SK-N-SH treated with all-trans-retinoic acid at 6 μM for 48 hours (cell line): ENCODE data around the gene GALNT17.

Source experiments
- ATAC-seq: fragments of 200-7000 bp; cut with Tn5 transposase; 3 replicates; pipeline ENCODE4 v1.9.1; 2020; ENCODE audit warnings: mild to moderate bottlenecking, moderate library complexity
- ARNTL ChIP-seq: fragments of 450-650 bp; formaldehyde crosslinking; IDR thresholded peaks from 2 replicates; pipeline ENCODE4 v1.5.0; 2020; ENCODE audit warnings: low read depth, mild to moderate bottlenecking, moderate library complexity, borderline replicate concordance
- BACH2 ChIP-seq: fragments of 250-450 bp; sonication (Bioruptor Pico); IDR thresholded peaks from 2 replicates; pipeline ENCODE4 v1.9.0; 2021; ENCODE audit warnings: mild to moderate bottlenecking, borderline replicate concordance
- CREB5 ChIP-seq: fragments of 250-450 bp; sonication (Bioruptor Pico); IDR thresholded peaks from 2 replicates; pipeline ENCODE4 v1.5.1; 2020; ENCODE audit warnings: low read depth, mild to moderate bottlenecking, moderate library complexity
- CSDC2 ChIP-seq: fragments of 250-450 bp; sonication (Bioruptor Pico); IDR thresholded peaks from 2 replicates; pipeline ENCODE4 v1.5.0; 2020; ENCODE audit warnings: mild to moderate bottlenecking, moderate library complexity
- ESRRG ChIP-seq: fragments of 250-450 bp; sonication (Bioruptor Pico); IDR thresholded peaks from 2 replicates; pipeline ENCODE4 v1.6.1; 2021; ENCODE audit warnings: mild to moderate bottlenecking
- GLIS3 ChIP-seq: fragments of 250-450 bp; sonication (Bioruptor Pico); IDR thresholded peaks from 2 replicates; pipeline ENCODE4 v1.5.0; 2020; ENCODE audit warnings: mild to moderate bottlenecking, moderate library complexity
- ISL1 ChIP-seq: fragments of 250-450 bp; sonication (Bioruptor Pico); IDR thresholded peaks from 2 replicates; pipeline ENCODE4 v2.1.2; 2022; ENCODE audit warnings: mild to moderate bottlenecking, moderate library complexity
- OSR1 ChIP-seq: fragments of 250-450 bp; sonication (Bioruptor Pico); IDR thresholded peaks from 2 replicates; pipeline ENCODE4 v1.8.0; 2022; ENCODE audit warnings: moderate library complexity, mild to moderate bottlenecking, inconsistent platforms
- POU6F1 ChIP-seq: fragments of 250-450 bp; sonication (Bioruptor Pico); IDR thresholded peaks from 2 replicates; pipeline ENCODE4 v1.8.0; 2021; ENCODE audit warnings: low read depth, mild to moderate bottlenecking, moderate library complexity, borderline replicate concordance
- PPARA ChIP-seq: fragments of 250-450 bp; sonication (Bioruptor Pico); IDR thresholded peaks from 2 replicates; pipeline ENCODE4 v1.5.0; 2020; ENCODE audit warnings: mild to moderate bottlenecking, borderline replicate concordance
- RARB ChIP-seq: fragments of 250-450 bp; sonication (Bioruptor Pico); IDR thresholded peaks from 2 replicates; pipeline ENCODE4 v1.8.0; 2021; ENCODE audit warnings: mild to moderate bottlenecking, moderate library complexity
- SNAI2 ChIP-seq: fragments of 250-450 bp; sonication (Bioruptor Pico); IDR thresholded peaks from 2 replicates; pipeline ENCODE4 v1.5.0; 2020; ENCODE audit warnings: mild to moderate bottlenecking, moderate library complexity
- TCF4 ChIP-seq: fragments of 250-450 bp; sonication (Bioruptor Pico); IDR thresholded peaks from 2 replicates; pipeline ENCODE4 v1.8.0; 2021; ENCODE audit warnings: mild to moderate bottlenecking, moderate library complexity, borderline replicate concordance
- TOX ChIP-seq: fragments of 250-450 bp; sonication (Bioruptor Pico); IDR thresholded peaks from 2 replicates; pipeline ENCODE4 v1.8.0; 2021; ENCODE audit warnings: mild to moderate bottlenecking, moderate library complexity, borderline replicate concordance
- TSHZ2 ChIP-seq: fragments of 250-450 bp; sonication (Bioruptor Pico); IDR thresholded peaks from 2 replicates; pipeline ENCODE4 v1.5.0; 2020; ENCODE audit warnings: mild to moderate bottlenecking, moderate library complexity
- ZC3H10 ChIP-seq: fragments of 250-450 bp; sonication (Bioruptor Pico); IDR thresholded peaks from 2 replicates; pipeline ENCODE4 v1.5.1; 2021; ENCODE audit warnings: mild to moderate bottlenecking, moderate library complexity
- ZFP3 ChIP-seq: fragments of 250-450 bp; sonication (Bioruptor Pico); IDR thresholded peaks from 2 replicates; pipeline ENCODE4 v1.5.0; 2020; ENCODE audit warnings: mild to moderate bottlenecking, moderate library complexity
- ZFP30 ChIP-seq: fragments of 450-650 bp; formaldehyde crosslinking; IDR thresholded peaks from 2 replicates; pipeline ENCODE4 v1.5.0; 2022; ENCODE audit warnings: mild to moderate bottlenecking, moderate library complexity
- ZNF565 ChIP-seq: fragments of 450-650 bp; formaldehyde crosslinking; conservative IDR thresholded peaks from 2 replicates; pipeline ENCODE4 v1.5.0; 2020; ENCODE audit warnings: low read depth, mild to moderate bottlenecking, moderate library complexity
- ZNF70 ChIP-seq: fragments of 450-650 bp; formaldehyde crosslinking; IDR thresholded peaks from 2 replicates; pipeline ENCODE4 v1.5.0; 2020; ENCODE audit warnings: mild to moderate bottlenecking, moderate library complexity
- ZNF8 ChIP-seq: fragments of 450-650 bp; formaldehyde crosslinking; IDR thresholded peaks from 2 replicates; pipeline ENCODE4 v1.5.0; 2020; ENCODE audit warnings: mild to moderate bottlenecking, moderate library complexity
- TF ChIP-seq, protein P1 (sequence below): fragments of 250-450 bp; sonication (Bioruptor Pico); IDR thresholded peaks from 2 replicates; pipeline ENCODE4 v1.8.0; 2020; ENCODE audit warnings: mild to moderate bottlenecking, moderate library complexity, borderline replicate concordance

GALNT17 gene

DNA sequence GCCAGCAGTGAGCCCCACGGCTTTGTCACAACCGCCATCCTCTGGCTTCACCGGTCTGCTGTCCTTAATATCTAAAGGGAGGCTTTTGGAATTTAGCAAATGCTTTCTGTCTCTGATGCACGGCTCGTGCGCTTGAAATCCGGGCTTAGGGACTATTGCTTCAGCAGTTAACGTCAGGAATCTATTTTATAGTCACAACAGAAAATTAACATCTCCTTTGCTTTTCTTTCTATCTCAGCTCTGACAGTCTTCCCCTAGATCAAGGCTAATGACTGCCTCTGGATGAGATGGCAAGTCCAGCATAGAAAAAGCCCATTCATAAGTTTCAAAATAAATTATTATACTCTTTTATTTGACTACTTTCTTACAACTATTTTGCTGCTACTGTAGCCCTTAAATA, 423.8 kb downstream of the GALNT17 start:
- ATAC-seq = no peak
- TF ChIP-seq ZFP30 (no peak), SNAI2 (no peak), ARNTL (CRISPR knock-in tag) (no peak), ZC3H10 (CRISPR knock-in tag) (no peak), PPARA (CRISPR knock-in tag) (no peak), OSR1 (no peak), ZFP3 (no peak), CREB5 (CRISPR knock-in tag) (no peak), TSHZ2 (CRISPR knock-in tag) (no peak), POU6F1 (CRISPR knock-in tag) (no peak), TCF4 (CRISPR knock-in tag) (no peak), ESRRG (CRISPR knock-in tag) (no peak), GLIS3 (CRISPR knock-in tag) (no peak), RARB (CRISPR knock-in tag) (no peak), ZNF8 (no peak)
- TF ChIP-seq, protein P1, sequence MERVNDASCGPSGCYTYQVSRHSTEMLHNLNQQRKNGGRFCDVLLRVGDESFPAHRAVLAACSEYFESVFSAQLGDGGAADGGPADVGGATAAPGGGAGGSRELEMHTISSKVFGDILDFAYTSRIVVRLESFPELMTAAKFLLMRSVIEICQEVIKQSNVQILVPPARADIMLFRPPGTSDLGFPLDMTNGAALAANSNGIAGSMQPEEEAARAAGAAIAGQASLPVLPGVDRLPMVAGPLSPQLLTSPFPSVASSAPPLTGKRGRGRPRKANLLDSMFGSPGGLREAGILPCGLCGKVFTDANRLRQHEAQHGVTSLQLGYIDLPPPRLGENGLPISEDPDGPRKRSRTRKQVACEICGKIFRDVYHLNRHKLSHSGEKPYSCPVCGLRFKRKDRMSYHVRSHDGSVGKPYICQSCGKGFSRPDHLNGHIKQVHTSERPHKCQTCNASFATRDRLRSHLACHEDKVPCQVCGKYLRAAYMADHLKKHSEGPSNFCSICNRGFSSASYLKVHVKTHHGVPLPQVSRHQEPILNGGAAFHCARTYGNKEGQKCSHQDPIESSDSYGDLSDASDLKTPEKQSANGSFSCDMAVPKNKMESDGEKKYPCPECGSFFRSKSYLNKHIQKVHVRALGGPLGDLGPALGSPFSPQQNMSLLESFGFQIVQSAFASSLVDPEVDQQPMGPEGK (CRISPR knock-in tag) = no peak

GRCh38 chr7:71558806-71559613, 427.1 kb downstream of the GALNT17 start:
- TF ChIP-seq ZNF565 (no peak), PPARA (CRISPR knock-in tag) (no peak), POU6F1 (CRISPR knock-in tag) (no peak), ZNF70 (CRISPR knock-in tag) (no peak), OSR1 (no peak), BACH2 (CRISPR knock-in tag) (no peak), GLIS3 (CRISPR knock-in tag) (no peak), TOX (CRISPR knock-in tag) (no peak), ZFP3 (no peak), SNAI2 (no peak), CSDC2 (no peak), CREB5 (CRISPR knock-in tag) (no peak), RARB (CRISPR knock-in tag) (no peak), ISL1 (CRISPR knock-in tag) (no peak)
- TF ChIP-seq, protein P1 (CRISPR knock-in tag) = no peak
- ATAC-seq = no peak
